ENCODE measurements around the gene NUP85.
"Not testable (repeated sequence)": the region's sequence is repeated elsewhere in the genome, so short reads cannot be mapped to it uniquely, and the experiment has no call there.

The NUP85 gene

DNA sequence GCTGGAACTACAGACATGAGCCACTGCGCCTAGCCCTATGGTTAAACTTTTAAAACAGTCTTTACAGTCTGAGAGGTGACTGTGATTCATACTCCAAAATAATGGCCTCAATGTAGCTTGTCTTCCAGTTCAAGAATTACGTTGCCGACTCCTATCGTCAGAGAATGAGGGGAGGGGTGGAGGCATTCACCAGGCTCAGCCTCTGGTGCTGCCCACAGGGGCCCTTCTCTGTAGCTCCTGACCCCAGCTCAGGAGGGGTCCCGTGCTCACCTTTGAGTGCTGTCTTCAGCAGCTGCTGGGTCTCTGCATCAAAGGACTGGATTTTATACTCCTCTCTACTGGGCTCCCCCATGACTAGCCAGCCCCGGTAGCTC lies 64.4 kb downstream of the NUP85 start:
- DNase-seq = peak; percentile 61

DNA sequence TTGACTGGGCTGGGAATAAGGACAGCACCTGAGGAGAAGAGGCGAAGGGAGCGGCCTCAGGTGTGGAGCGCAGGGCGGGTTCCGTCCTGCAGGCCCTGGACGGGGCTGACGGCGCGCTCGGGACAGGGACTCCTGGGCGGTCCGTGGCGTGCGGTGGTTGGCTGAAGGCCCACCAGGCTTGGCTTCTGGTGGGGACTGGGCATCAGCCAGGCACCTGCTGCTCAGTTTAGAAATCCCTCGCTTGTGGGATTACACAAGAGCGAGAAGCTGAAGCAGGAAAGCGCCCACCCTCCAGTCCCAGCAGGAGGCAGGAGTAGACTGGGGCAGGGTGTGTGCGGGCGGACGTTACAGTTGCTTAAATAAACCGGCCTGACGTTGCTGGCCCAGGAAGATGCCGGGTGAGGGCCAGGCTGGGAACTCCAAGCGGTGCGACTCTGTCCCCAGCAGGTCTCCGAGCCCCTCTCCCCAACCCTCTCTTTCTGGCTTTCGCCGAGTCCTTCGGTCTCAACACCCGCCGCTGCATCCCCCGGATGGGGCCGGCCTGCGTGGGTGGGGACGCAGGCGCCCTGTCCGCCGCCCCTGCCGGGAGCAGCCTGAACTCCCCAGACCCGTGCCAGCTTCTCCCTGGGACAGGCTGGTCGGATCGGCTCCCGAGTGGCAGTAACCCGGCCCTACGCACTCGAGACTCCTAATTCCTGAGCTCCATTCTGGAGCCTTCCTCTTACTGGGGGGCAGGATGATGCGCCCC lies 64.9 kb downstream of the NUP85 start:
- DNase-seq = peak; percentile 61

DNA sequence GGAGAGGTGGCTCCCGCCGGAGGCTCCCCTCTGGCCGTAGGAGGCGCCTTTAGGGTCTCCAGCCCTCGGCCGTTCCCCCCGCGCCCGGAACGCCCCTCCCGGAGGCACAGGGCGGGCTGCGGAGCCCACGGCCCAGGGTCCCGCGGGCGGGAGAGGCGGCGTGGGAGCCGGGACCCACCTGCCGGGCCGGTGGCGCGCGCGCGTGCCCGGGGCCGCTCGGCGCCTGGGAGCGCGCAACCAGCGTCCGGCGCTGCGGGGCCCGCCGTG lies 65.4 kb downstream of the NUP85 start, which contains the start of gene MIF4GD:
Gene MIF4GD, minus strand, starts transcription at position 266 of the 267 bp plus-strand sequence. CDS start 1,036 bp downstream, outside the sequence.
- DNase-seq = no peak

- DNase-seq = peak; percentile 49
These were observed 65.9 kb downstream of the NUP85 start for GRCh38 chr17:75271233-75271954.

- DNase-seq = no peak
These were observed 66.7 kb downstream of the NUP85 start for GRCh38 chr17:75271955-75272847.

GRCh38 chr17:75272848-75273184 lies 67.3 kb downstream of the NUP85 start:
- DNase-seq = no peak

GRCh38 chr17:75273977-75274708 lies 68.7 kb downstream of the NUP85 start:
- no peak for DNase-seq

DNA sequence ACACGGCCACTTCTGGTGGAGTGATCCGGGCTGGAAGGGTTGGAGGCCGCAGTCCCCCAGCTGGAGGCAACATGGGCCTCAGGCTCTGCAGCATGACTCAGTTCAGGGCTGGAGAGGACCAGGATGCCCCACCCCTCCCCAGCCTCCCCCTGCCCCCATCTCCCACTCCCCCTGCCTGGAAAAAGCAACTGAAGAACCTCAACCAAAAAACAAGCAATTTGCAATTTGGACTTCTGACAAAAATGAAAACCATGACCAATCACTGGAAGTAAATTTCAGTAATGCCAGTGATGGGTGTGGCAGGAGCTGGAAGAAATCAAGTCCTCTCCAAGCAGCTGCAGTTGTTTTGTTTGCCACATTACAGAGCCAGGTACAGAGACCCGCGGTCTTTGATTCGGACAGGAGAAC lies 72.2 kb downstream of the NUP85 start:
- no peak for DNase-seq

- DNase-seq = not testable (repeated sequence)
These were observed 74.7 kb downstream of the NUP85 start for GRCh38 chr17:75280189-75280588.

DNA sequence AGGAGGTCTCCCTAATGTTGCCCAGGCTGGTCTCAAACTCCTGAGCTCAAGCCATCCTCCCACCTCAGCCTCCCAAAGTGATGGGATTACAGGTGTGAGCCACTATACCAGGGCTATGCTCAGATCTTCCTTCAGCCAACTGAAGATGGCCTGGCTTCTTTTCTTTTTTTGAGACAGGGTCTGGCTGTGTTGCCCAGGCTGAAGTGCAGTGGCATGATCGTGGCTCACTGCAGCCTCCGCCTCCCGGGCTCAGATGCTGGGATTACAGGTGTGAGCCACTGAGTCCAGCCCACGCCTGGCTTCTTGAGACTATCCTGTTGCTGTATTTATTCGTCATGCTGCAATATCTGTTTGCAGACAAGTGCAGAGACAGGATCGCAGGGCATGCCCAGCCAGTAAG lies 79.6 kb downstream of the NUP85 start:
- DNase-seq = no peak
